GM12873 (cell line): Measurements from ENCODE around the gene RCHY1.

Experiments
- TF ChIP-seq, protein P1 (sequence below): IDR thresholded peaks from 2 replicates; pipeline ENCODE4 v1.5.1; 2012; ENCODE audit warnings: low read depth, mild to moderate bottlenecking, moderate library complexity, low read length, control low read depth; ENCODE audit not compliant: insufficient read depth; ENCODE audit errors: missing control alignments

RCHY1 gene

DNA sequence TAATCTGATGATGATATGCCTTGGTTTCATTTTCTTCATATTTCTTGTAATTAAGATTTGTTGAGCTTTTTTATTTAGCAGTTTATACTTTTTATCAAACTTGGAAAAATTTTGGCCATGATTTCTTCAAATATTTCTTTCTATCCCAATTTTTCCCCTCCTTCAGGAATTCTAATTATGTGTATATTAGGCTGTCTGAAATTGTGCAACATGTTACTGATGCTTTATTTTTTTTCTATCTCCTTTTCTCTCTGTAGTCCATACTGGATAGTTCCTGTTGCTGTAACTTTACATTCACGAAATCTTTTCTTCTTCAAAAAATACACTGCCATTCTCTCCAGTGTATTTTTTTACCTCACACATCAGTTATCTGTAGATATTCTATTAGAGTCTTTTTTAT lies 10.9 kb upstream of the RCHY1 start:
- TF ChIP-seq, protein P1, sequence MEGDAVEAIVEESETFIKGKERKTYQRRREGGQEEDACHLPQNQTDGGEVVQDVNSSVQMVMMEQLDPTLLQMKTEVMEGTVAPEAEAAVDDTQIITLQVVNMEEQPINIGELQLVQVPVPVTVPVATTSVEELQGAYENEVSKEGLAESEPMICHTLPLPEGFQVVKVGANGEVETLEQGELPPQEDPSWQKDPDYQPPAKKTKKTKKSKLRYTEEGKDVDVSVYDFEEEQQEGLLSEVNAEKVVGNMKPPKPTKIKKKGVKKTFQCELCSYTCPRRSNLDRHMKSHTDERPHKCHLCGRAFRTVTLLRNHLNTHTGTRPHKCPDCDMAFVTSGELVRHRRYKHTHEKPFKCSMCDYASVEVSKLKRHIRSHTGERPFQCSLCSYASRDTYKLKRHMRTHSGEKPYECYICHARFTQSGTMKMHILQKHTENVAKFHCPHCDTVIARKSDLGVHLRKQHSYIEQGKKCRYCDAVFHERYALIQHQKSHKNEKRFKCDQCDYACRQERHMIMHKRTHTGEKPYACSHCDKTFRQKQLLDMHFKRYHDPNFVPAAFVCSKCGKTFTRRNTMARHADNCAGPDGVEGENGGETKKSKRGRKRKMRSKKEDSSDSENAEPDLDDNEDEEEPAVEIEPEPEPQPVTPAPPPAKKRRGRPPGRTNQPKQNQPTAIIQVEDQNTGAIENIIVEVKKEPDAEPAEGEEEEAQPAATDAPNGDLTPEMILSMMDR: no peak

DNA sequence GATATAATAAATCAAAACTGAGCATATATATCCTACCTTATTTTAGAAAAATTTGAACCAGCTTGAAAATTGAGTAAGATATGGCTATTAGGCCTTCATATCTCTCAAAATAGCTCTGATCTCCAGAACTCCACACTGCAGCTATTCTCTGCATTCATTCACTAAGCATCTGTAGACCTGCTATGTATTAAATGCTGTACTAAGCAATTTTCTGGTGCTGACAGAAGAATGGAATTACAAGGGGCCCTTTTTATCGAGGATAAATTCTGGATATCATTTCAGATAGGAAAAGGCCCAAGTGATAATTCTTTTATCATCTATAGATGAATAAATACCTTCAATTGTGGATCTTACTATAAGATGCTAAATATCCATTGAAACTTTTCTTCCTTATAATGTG lies 1.9 kb upstream of the RCHY1 start:
- TF ChIP-seq, protein P1: no peak

DNA sequence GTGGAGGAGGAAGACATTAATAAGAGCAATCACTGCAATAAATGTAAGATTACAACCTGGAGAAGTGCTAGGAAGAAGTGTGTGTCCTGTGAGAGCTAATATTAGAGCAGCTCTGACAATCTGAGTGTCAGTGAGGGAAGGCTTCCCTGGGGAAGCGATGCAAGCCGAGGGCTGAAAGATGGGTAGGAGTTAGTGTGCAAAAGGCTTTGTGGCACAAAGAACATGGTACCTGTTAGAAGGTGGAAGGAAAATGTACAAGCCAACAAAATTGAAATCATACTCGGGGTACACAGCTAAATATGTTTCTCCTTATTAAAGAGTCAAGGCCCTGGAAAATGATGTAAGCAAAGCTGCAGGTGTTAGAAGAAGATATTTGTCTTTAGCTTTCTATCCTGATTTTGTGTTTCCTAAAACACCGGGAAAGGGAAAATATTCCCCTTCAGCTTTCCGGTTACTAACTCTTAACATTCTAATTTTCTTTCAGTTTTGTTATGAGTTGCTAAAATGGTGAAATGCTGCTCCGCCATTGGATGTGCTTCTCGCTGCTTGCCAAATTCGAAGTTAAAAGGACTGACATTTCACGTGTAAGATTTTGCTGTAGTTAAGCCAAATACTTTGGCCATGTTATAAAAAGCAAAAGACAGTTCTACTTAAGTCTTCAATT lies 878 bp upstream of the RCHY1 start:
- TF ChIP-seq, protein P1: no peak

DNA sequence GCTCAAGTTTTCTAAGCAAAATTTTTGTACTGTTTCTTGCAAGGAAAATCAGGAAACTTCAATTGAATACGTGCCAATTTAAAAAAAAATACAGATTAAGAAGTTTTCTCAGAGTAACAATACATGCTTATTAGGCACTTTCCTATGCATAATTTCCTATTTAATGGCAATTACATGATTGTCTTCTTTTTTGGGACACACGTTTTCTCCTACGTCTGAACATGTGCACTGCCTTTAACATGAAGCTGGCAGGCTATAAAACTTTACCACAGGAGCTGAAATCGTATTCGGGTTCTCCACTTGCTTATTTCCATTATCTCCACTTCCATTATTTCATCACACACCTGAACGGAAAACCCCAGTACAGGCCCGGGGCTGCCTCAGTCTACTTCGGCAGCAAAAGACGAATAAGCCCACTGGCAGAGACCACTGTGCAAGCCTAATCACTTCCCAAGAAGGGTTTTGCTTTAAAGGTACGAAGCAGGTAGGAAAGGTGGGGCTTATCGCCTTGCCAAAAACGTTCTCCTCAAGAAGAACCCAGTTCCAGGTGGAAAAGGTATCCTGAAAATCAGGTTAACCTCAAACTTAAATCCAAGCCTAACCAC lies 575 bp downstream of the RCHY1 start:
- TF ChIP-seq, protein P1: no peak

DNA sequence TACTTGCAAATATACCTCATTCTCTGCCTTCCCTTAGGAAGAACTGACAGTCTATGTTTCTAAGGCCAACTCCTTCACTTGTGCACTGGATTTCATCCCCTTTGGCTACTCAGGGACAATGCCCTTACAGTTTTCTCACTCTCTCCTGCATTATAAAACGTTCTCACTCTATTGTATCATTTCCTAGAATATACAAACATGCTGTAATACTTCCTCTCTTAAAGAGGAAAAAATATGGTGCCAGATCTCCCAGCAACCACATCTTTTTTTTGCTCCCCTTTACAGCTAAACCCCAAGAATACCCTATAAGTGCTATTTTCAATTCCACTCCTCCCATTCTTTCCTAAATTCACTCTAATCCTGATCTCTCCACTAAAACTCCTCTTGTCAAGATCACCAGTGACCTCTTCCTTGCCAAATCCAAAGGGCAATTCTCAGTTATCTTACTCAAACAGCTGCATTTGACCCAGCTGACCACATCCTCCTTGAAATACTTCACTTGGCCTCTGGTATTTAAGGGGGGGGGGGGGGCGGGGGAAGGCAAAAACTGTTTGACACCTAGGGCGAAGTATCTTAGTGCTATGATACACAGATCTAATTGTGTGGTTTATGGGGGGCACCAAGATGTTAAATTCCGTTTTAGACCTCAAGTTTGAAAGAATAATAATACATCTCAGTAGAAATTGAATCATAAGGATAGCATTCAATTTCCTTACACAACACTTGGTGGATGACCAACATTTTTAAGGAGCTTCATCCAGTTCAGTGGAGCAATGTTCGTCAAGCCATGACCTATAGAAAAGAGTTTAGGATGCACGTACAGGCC lies 1.6 kb downstream of the RCHY1 start:
- TF ChIP-seq, protein P1: no peak

DNA sequence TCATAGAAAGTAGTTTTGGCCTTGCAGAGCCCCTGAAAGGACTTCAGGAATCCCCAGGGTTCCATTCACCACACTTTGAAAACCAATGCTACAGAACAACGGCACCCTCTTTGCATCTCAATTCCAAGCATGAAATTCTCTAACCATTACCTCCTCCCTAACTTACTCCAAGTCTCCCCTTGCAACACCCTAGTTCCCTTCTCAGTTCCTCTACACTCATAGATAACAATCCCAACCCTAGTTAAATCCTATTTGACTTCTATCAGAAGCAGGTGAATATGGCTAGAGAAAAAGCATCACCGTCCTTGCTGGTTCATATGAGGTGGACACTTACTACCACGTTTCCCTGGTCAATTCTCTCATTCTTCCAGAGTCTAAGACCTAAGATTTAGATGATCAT lies 2.4 kb downstream of the RCHY1 start:
- TF ChIP-seq, protein P1: no peak

DNA sequence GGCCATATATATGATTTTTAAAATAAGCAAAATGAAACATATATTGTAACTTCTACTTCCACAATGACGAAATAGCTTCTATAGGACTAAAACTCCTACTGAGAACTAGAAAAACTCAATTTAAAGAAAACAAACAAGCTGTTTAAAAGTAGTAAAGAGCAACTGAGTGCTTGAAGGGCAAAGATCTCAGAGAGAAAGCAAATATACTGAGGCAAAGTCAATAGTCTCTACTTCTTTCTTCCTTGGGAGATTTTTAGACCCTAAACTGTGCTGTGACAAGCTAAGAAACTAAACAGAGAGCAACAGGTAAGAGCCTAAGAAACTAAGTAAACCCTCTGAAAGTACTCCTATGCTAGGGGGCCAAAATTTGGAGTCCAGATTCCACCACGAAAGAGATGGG lies 8.6 kb downstream of the RCHY1 start:
- TF ChIP-seq, protein P1: no peak
